CD4-positive, alpha-beta T cell treated with Interleukin-21 for 1 hour (primary cell): ENCODE data around the gene IFNA5.

Experiments
- DNase-seq: peaks from one replicate; pipeline ENCODE4 v3.0.0-alpha.2; 2020

Gene IFNA5

DNA sequence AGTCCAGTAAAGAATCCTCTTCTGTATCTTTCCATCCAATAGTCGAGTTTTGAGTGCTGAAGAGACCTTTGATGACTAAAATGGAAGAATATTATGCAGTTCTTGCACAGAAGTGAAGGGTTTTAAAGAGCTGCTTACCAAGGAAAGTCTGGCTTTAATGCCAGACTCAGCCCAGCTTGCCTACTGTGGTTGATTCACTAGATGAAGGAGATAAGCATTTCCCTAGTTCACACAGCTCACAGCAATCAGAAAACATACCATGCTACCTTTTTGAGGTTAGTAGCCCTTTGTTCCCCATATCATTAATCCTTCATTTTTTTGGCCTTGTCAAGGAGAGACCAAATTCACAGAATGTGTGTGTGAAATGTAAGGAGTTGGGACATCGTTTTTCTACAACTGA, 15.3 kb downstream of the IFNA5 start:
- DNase-seq, result no peak

DNA sequence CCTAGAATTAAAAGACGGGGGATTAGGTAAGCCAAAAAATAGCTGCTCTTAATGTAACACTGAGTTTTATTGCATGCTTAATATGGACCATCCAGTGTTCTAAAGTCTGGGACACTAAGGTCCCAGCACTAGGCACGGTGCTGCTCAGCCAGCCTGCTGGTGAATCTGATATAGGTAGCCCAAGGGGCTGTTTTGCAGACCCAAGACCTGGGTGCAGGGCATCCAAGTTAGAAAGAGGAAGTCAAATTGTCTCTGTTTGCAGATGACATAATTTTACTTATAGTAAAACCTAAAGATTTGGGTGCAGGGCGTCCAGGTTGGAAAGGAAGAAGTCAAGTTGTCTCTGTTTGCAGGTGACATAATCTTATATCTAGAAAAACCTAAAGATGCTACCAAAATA, 17.8 kb downstream of the IFNA5 start:
- DNase-seq, result no peak

DNA sequence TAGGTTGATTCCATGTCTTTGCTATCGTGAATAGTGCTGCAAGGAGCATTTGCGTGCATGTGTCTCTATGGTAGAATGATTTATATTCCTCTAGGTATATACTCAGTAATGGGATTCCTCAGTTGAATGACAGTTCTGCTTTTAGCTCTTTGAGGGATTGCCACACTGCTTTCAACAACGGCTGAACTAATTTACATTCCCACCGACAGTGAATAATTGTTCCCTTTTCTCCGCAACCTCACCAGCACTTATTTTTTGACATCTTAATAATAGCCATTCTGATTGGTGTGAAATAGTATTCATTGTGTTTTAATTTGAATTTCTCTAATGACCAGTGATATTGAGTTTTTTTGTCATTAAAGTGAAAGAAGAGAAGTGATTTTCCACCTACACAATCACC, 18.5 kb downstream of the IFNA5 start:
- no peak for DNase-seq

DNA sequence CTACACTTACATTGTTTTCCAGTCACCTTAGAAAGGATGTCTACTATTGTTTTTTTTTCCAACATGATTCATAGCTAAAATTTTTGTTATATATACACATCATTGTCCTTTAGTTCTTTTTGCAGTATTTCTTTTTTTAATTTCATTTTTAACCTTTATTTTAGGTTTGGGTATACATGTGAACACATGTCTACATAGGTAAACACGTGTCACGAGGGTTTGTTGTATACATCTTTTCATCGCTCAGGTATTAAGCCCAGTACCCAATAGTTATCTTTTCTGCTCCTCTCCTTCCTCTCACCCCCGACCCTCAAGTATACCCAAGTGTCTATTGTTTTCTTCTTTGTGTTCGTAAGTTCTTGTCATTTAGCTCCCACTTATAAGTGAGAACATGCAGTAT, 19.0 kb downstream of the IFNA5 start:
- no peak for DNase-seq

DNA sequence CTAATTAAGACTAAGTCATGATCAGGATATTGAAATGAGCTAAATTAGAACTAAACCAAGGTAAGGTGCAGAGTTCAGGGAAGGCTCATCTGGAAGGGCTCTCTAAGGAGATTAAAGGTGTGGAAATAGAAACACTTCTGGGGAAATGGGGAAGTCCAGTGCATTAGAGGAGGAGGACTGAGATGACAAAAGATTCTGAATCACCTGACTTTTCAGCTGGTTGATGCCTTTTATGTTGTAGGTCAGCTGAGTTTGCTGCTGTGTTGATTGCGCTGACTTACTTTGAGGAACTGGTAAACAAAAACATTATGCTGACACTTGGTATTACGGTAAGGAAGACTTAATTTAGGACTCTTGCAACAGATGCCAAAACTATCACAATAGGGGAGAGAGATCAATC, 23.8 kb downstream of the IFNA5 start:
- no peak for DNase-seq

DNA sequence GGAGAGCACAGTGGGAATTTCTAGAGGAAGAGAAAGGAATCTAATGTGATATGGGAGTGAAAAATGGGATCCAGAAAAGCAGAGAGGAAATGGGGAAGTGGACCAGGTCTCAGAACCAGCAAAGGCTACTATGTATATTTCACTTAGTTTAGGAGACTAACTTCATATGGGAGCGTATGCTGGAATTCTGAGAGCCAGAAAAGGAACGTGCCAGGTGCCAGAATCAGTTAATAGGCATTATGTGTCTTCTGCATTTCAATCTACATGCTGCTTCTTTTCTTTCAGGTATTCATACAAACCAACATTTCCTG, 36.8 kb downstream of the IFNA5 start:
- DNase-seq, result no peak

DNA sequence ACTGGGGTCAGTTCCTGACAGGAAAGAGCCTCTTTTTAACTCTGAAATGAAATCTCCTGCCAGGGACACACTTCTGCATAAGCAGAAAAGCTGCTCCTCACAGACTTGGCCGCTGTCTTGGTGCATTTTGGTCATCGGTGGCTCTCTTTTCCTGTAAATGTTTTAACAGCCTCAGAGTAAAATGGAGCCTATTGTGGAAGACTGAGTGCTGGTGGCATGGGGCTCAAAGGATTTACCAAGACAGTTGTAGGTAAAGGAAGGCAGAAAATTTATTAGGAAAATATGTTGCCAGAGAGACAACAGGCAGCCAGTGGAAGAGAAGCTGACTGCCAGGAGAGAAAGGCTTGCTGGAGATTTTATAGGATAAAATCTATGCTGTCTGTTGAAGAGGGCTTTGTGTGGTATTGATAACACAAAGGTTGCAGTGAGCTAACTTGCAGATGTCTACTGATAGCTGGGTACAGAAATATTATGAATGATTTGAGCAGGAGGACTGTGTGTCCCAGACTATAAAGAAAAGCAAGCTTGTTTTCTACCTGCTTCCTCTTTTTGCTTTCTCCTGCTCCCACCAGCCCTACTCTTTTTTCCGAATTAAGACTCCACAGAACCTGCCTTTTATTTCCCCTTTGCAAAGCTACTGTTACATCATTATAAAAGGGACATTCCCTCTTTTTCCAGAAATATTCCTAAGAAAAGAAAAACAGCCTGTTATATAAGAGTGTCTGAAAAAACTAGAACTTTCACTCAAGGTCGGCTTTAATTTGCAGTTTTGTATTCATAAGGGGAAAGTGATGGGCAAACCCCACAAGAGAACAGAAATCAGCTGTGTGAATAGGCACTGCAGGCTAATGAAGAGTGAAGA, 37.4 kb downstream of the IFNA5 start:
- DNase-seq, result no peak

DNA sequence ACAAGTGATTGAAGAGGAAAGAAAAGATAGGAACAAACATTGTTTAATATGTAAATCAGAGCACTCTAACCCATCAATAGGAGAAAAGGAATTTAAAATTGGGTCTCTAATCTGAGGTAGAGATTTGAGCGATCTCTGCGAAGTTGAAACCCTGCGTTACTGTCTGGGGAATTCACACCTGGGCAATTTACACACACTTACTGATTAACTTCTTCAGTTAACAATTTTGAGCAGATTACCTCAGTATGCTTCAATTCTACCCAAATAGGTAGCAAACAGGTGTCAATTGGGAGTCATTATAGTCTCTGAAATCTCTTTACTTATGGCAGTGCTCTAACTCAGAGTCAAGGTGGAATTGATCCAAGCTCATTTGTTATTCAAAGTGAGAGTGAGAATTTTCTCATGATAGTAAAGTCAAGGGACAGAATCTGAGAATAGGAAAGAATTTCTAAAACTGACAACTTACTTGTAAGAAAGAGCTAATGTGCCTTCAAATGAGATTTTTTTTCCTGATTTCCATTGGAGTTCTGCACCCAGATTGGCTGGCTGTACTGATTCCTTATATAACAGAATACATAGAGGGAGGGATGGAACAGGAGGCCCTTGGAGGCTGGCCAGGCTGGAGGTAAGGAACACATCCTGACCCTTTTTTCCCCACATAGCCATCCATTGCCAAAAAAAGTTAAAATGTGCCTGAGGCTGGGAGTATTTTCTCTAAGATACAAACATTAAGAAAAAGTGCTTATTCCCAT, 38.2 kb downstream of the IFNA5 start:
- no peak for DNase-seq

DNA sequence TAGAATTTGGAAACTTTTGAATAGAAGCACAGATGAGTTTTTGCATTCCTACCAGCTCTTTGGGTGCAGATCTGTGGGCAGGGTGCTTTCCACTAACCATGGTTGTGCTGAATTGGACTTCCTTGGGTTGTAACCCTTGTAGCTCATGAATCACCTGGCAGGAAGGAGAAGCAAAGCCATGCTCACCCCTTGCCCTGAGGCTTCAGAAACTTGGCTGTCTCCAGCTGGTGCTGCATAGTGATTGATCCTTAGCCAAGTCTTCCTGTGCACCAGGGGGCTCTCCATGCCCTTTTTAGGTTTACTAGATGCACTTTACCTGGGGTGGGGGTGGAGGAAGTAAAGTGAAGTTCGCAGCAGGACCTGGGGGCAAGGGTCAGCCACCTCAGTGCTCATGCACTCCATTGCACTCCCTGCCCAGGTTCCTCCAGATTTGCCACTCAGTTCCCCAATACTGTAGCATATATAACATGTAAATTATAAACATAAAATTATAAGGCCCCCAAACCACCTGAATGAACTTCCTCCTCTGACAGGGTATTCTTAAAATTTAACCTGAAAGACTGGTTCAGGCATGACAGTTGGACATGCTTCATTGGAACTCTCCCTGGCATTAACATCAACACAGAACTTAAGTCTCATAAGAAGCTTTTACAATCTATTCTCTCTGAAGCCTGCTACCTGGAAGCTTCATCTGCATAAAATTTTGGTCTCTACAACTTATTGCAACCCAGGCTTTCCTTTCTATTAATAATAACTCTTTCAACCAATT, 39.5 kb downstream of the IFNA5 start:
- no peak for DNase-seq

DNA sequence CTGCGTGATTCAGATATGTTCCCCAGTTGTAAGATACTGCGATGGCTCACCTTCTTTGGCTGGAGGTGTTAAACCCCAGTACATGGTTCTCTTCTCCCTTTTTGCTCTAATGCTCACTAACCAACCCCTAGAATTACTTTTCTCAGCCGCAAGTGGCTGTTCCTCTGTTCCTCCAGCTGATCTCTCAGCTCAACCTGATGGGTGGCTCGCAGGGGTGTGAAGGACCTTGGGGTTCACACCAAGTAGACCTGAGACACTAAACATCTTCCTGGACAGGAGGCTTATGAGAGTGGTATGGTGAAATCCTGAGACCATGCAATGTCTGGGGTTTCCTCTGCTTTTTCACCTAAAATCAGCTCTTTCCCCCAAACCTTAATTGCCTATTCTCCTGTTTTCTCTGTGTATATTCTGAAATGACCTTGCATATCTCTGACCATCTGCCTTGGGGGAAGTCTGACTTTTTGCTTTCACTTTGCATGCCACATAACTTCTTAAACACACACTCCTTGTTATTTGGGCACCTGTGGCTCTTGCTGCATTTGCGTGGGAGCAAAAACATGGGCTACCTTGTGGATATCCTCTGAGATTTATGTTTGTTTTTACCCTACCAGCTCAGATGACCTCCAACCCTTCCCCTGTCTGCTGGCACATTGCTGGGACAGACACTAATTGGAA, 49.4 kb downstream of the IFNA5 start:
- no peak for DNase-seq
